Amygdala (tissue), 56 donors: ENCODE results near the gene PRKAG2.

Experiments
- DNase-seq, 56 donors: peaks; one replicate each; lab custom pipeline; 2025; lab: John Stamatoyannopoulos, UW

Gene PRKAG2

DNA sequence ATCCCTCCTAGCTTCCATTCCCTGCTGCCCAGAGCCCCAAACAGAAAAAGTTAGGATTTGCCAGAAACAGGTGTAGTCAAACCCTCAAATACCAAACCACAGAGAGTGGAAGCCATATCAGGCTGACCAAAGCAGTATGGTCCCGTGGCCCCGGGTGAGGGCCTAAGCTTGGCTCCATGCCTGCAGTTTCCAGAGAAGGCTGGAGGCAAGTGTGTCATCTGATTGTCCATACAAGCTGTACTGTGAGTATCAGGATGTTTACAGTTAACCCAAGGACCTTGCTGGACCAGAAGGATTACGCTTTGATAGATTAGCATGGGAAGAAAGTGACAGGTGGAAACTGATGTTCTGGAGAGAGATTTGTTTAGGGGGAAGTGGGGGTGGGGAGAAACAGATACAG lies 96.3 kb downstream of the PRKAG2 start:
- DNase-seq, result no peak

DNA sequence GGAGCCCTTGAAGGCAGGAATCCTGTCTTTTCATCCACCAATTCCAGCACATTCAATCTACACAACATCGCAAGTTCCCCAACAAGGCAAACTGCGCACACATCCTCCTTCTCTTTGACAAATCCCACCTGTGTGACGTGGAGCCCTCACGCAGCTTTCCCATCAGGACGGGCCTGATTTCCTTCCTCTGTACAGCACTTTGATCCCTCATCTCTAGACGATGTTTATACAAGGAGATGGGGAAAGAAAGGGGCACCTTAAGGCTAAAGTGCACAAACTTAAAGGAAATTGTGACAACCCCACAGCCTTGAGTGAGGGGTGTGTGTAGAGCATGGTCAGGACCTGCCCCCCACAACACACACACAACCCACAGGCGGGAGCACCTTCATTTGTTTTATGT lies 97.2 kb downstream of the PRKAG2 start:
- no peak for DNase-seq

DNA sequence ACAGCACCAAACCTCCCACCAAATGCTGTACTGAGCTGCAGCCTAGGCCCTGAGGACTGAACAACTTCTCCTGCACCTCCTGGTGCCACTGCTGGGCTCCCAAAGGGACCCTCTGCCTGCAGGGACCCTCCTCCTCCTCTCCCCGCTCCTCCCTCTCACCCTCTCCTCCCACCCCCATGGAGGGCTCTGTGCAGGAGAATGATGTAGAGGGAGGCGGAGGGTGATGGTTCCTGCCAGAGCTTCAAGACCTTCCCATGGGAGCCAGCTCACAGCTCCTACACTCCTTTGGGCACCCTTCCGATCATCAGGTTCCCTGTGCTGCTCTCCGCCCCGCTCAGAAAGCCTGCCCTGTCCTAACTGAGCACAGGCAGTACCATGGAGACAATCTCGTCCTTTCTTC lies 97.7 kb downstream of the PRKAG2 start:
- no peak for DNase-seq

DNA sequence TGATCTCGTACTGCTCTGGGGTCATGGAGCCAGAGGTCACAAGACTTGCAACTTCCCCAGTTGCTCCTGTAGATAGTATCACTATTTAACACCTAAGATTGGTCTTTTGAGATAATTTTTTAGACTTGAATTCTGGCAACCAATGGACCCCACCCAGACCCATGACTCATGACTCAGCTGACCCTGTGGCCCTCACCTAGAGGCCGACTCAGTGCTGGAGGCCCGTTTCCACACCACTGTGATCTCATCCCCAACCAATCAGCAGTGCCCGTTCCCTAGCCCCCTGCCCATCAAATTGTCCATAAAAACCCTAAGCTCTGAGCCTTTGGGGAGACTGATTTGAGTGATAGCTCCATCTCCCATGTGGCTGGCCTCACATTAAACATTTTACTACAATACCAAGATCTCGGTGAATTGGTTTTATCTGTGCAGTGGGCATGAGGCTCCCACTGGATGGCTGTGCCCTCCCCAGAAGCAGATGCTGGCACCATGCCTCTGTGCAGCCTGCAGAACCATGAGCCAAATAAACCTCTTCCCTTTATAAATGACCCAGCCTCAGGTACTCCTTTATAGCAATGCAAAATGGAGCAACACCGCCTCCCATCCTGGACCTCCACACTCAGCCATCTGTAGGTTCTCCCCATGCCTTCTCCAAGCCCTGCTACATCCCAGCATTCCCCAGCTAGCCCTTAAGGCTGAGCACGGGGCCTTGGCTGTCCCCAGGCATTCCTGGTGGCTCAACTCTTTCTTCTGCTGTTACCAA lies 98.8 kb downstream of the PRKAG2 start:
- DNase-seq, result no peak

DNA sequence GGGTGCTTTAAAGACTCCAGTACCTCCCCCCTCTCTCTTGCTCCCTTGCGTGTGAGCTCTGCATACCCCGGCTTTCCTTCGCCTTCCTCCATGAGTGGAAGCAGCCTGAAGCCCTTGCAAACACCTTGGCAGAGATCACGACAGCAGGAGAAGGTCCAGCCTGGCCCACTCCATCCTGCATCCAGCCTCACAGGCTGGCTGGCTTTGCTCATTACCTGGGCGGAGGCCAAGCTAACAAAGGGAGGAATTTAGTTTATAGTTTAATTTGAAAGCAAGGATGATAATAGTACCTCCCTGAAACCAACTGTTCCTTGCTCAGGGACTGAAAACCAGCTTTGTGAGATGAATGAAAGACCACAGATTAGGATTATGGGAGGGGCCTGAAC lies 99.4 kb downstream of the PRKAG2 start:
- DNase-seq, result no peak

DNA sequence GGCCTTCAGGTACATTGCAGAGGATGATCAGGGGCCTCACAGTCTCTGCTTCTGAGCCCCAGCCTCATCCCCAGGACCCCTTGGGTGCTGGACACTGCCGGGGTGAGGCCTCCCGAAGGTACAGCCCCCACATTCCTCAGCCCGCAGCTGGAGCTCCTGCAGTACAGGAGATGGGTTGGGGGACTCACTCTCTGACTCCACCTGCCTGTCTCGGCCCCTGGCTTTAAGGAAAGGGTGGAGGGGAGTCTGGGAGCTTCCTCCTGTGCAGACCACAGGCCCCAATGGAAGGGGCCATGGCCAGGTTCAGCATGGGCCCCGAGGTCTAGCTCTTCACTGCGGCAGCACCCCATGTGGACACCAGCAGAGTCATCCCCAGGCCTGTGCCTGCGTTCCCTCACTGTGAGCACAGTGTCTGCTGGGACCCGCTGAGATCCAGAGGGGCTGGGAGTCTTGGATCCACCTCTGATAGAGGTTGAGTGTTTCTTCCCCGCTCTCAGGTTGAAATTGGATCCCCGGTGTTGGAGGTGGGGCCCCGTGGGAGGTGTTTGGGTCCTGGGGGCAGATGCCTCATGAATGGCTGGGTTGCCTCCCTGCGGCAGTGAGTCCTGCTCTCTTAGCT lies 99.9 kb downstream of the PRKAG2 start:
- no peak for DNase-seq

DNA sequence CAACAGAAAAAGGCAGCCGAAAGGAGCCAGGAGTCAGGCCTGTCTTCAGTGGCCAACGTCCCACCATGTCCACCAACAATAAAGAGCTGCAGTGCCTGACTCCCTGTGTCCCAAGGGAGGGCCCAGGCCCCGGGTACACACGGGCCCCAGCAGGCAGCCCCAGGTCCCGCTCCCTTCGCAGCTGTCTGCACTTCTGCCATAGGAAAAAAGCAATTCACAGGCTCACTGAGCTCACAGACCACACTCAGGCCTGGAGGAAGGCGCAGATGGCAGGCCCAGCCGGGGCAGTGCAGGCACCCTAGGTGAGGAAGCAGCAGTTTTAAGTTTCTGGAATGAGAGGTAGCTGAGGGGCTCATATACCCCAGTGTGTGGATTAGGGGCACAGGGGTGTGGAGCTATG lies 100.5 kb downstream of the PRKAG2 start:
- no peak for DNase-seq

DNA sequence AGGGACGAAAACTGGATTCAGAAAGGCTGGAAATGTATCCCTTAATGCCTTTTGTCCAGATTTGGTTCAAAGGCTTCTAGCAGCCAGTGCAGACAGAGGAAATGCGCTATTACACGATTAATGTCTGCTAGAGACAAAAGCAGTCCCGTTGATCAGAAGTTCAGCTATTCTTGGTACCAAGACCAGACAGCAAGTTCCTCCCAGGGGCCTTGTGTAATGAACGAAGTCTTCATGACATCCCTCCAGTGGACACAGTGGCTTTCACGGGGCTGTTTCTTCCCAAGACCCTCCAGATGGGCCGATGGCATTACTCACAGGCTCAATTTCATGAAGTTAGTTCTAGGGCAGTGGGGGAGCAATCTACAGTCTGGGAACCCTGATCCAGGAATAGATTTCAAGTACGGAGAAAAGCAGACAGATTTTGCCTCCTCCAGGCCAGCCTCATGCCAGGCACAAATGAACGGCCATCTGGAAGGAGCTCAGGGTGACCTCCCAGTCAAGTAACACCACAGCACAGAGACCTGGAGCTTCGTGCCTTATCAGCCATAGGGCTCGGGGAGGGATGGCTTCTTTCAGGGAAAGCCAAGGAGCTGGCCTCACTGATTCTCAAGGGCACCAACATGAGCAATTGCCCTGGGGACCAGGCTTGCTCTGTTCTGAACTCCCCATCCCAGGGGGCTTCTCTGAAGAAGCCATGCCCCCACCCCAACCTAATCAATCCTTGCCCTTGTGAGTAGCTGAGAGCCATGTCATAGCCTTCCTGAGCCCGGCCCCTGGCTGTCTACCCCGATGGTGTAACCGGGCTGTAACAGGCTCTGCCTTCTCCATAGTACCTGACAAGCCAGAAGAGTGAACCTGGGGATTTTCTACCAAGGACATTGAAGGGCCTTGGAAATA lies 101.1 kb downstream of the PRKAG2 start:
- peak in 2 of 56 donors; percentile 16 to 21 for DNase-seq

DNA sequence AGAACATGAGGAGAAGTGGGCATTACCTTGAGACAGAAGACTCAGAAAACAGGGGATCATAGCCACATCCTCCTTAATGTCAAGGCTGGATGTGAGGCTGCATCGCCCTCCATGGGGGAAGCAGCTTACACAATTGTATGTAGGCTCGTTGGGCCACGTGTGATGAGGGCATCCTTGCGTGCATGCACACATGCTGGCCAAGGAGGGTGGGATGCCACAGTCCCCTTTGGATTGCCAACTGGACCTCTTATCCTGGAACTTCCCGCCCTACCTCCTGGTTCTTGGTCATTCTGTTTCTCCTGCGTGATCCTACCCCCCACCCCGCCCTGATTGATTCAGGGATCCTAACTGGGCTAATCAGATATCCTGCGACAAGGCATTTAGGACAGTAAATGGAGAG lies 102.0 kb downstream of the PRKAG2 start:
- no peak for DNase-seq

DNA sequence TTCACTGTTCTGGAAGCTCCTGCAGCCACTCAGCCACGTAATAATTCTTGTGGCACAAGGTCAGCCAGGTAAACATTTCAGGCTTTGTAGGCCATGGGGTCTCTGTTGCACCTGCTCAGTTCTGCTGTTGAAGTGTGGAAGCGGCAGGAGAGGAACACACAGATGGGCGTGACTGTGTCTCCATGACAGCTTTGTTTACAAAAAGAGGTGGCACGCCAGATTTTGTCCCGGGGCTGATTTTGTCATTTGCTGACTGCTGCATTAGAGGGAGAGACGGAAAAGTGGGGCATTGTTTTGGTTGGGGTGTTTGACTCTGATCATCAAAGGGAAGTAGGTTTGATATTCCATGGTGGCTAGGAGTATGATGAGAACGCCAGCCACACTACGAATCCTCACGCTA lies 103.1 kb downstream of the PRKAG2 start:
- no peak for DNase-seq

DNA sequence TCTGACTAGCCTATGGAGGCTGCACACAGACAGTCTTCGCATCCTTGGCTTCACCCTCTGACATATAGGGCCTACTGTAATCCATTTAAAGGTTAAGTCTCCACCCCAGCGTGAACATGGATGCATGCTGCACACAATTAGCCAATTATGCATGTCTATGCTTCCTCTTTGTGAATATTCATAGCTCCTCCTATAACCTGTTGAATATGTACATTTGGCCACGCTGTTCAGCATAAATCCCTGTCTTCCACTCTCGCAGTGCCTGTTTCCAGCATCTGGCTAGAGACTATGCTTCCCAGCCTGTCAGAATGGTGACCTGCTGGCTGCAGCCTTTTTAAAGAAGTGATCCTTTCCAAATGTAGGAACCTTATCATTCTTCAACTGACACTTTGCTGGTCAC lies 106.7 kb downstream of the PRKAG2 start:
- DNase-seq, result no peak

DNA sequence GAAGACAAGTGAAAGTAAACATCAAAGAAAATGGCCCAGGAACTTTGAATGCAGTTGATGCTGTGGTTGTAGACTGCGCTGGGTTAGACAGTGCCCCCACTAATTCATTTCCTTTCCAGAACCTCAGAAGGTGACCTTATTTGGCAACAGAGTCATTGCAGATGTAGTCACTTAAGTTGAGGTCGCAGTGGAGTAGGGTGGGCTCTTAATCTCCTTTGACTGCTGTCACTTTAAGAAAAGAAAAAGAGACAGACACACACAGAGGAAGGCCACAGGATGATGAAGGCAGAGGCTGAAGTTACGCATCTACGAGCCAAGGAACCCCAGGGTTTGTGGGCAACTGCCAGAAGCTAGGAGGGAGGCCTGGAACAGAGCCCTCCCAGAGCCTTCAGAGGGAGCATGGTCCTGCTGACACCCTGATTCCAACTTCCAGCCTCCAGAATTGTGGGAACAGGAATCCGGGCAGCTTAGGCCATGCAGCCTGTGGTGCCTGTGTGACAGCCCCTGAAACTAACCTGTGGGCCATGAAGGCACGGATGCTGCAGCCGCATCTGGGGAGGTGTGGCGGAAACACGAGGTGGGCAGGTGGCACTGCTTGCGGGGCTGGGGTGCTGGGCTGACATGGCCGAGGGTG lies 107.6 kb downstream of the PRKAG2 start:
- no peak for DNase-seq

DNA sequence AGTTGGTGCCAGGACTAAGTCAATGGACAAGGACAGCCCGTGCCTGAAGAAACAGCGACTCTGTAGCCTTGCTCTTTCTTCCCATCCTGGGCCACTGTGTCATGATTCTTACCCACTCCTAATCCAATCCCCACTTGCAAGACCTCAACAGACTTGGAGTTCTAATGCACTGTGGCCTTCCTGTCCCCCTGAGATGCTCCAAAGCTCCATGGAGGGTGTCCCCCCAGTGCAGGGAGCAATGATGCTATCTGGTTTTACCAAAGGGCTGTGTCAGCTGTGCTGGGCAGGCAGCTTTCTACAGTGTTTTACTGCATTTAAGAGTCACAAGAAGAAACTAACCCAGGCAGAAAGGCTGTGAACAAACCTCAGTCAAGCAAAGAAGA lies 108.1 kb downstream of the PRKAG2 start:
- no peak for DNase-seq

DNA sequence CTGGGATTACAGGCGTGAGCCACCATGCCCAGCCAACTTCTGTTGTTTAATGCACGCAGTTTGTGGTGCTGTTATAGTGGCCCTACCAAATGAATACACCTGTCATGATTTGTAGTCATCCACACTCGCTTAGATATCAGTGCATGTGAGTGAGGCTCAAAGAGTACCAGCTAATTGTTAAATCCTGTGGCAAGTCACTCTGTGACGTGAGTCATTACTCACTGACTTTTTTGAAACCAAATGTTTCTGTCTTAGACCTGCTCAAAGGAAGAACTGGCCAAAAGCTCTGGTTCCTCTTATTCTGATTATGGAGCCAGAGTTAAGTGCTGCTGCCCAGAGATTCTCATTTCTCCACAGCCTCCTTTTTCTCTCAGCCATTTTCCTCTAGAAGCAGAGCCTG lies 109.4 kb downstream of the PRKAG2 start:
- DNase-seq, result no peak

DNA sequence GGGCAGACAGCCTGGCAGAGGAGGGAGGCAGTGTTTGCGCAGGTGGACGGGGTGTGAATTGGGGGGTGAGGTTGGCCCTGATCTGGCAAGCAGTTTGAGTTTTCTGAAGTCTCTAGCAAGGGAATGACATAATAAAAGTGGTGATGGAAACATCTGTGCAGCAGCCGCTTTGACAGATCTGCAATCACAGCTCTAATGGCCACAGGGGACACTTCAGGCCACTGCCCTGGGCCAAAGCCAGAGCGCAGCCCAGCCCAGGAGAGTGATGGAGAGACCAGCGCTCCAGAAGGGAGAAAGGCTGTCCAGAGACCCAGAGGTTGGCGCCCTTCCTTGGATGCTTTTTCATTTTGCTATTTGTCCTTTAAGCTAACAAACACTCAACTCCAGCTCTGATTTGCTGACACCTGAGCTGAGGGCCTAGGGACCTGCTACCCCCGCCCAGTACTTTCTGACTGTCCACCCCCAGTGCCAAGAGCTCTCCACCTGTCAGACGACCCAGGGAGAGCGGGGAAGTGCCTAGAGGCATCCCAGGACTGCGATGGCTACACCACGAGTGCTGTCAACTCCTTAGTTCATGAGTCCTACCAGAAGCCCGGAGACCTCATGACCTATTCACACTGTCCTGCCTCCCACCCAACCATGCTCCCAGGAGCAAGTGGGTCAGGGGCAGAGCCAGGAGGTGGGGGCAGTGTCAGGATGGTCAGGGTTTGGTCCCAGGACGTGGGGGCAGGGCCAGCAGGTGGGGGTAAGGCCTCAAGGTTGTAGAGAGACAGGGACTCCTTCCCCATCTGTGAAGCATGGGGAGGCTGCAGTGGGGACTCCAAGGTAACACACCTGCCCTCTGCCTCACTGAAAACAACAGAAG lies 112.6 kb downstream of the PRKAG2 start:
- no peak for DNase-seq

DNA sequence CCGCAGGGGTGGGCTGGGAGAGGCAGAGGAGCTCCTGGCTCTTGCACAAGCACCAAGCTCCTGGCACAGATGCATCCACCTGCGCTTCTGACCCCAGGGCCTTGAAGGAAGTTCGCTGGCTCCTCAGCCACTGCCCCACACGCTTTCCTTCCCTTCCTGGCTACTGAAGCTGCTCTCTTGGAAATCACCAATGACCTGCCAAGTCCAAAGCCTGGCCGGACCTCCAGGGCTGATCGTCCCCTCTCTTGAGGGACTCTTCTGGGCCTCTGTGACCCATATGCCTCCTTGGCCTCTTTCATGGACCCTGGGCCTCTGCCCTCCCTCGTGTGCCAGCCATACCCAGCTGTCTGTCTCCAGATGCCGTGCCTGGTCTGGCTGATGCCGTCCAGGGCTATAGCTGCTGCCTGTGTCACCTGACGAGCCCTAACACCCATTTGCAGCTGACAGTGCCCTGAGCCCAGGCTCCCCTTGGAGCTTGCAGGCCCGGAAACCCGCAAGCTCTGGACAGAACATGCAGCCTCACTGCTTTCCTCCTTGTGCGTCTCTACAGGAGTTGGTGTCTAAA lies 113.4 kb downstream of the PRKAG2 start:
- DNase-seq, result no peak

DNA sequence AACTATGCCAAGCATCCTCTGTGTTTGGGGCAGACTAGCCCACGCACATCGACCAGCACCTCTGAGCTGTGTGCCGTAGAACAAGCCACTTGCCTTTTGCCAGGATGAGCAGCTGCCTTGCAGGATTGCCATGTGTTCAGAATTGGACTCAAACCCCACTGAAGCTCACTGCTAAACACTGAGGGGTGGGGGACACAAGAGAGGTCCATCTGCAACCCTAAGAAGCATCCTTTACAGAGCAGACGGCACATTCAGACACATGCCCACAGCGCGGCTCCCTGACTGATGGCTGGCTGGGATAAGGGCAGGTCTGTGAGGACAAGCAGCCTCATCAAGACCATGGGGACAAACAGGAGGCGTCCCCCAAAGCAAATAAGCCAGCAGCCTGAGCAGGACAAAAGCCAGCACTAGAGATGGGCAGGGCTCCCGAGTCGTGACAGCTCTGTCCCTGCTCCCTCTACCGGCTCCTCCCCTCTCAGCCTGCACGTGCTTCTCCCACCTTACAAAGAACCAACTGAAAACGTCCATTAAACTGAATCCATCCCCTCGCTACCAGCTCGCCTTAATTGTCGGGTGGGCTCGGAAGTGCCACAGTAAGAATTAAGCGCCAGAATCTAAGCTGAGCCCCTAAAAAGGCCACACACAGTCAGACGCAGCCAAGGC lies 114.2 kb downstream of the PRKAG2 start:
- no peak for DNase-seq

DNA sequence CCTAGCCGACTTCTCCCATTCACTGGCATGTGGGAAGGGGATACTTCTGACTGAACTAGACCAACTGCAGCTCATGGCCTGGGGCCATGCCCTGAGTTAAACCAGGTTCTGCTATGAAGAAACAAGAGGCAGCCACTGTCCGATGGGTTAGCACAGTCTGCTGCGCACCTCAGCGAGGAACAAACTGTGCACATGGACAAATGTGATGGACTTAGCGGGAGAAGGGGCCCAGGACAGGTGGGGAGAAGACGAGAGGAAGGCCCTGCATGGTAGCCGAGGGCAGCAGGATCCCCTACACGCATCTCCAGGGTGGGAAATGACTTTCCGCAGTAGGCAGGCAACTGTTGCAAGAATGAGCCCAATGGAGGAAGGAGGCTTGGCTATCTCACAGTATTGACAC lies 115.0 kb downstream of the PRKAG2 start:
- DNase-seq, result no peak

DNA sequence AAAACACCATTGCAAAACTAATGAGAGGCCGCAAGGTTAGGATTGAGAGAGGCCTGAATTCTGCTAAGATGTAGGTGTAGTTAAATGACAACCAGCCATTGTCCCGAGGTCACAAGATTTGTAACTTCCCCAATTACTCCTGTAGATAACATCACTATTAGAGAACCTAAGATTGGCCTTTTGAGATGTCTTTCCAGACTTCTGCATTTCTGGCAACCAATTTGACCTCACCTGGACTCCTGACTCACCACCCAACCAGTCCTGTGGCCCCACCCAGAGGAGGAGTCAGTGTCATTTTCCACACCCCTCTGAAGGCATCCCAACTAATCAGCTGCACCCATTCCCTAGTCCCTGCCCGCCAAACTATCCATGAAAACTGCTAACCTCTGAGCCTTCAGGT lies 115.7 kb downstream of the PRKAG2 start:
- DNase-seq, result no peak
